ENCODE data around the gene DDAH1. TPM values are rescaled to one million over a fixed set of nuclear protein-coding genes. Genes with fewer than 3 reads are reported as not detected.

The DDAH1 gene
- total RNA-seq, 4 donors from 2014 or later: 11.2 to 16.7 (median 15.8) TPM

GRCh38 chr1:85484716-85485115, 19.8 kb upstream of the DDAH1 start:
- no peak for TF ChIP-seq CTCF (IDR thresholded peaks at IDR 0.05)
- DNase-seq (ENCODE audit: low spot score) (no peak), ATAC-seq (ENCODE audit: low FRiP score) (no peak)

GRCh38 chr1:85484264-85484663, 19.3 kb upstream of the DDAH1 start:
- ATAC-seq (ENCODE audit: low FRiP score) (no peak), DNase-seq (ENCODE audit: low spot score) (no peak)
- no peak for TF ChIP-seq CTCF (IDR thresholded peaks at IDR 0.05)

- TF ChIP-seq CTCF (IDR thresholded peaks at IDR 0.05): no peak
- DNase-seq (ENCODE audit: low spot score) (no peak), ATAC-seq (ENCODE audit: low FRiP score) (no peak)
Observed at GRCh38 chr1:85481688-85482087, 16.7 kb upstream of the DDAH1 start.

- DNase-seq (ENCODE audit: low spot score) (no peak), ATAC-seq (ENCODE audit: low FRiP score) (no peak)
- TF ChIP-seq CTCF (IDR thresholded peaks at IDR 0.05): no peak
Observed at GRCh38 chr1:85480566-85480965, 15.6 kb upstream of the DDAH1 start.

- DNase-seq (ENCODE audit: low spot score) (no peak), ATAC-seq (ENCODE audit: low FRiP score) (no peak)
- no peak for TF ChIP-seq CTCF (IDR thresholded peaks at IDR 0.05)
Observed at GRCh38 chr1:85479491-85479890, 14.5 kb upstream of the DDAH1 start.

GRCh38 chr1:85478366-85478765, 13.4 kb upstream of the DDAH1 start:
- TF ChIP-seq CTCF (IDR thresholded peaks at IDR 0.05): no peak
- no peak for ATAC-seq (ENCODE audit: low FRiP score)
- DNase-seq (ENCODE audit: low spot score): no peak

- ATAC-seq (ENCODE audit: low FRiP score) (no peak), DNase-seq (ENCODE audit: low spot score) (no peak)
- TF ChIP-seq CTCF (IDR thresholded peaks at IDR 0.05): no peak
Observed at GRCh38 chr1:85475055-85475454, 10.1 kb upstream of the DDAH1 start.

Data from omental fat pad (tissue), 4 donors.